GM19372 (cell line): ENCODE results near the gene DKK3.

Experiments
- ATAC-seq: cut with Tn5 transposase; IDR thresholded peaks from one replicate; pipeline ENCODE4 v1.9.1; 2021; ENCODE audit warnings: mild to moderate bottlenecking, low read depth, moderate library complexity; ENCODE audit not compliant: unreplicated experiment

Gene DKK3

DNA sequence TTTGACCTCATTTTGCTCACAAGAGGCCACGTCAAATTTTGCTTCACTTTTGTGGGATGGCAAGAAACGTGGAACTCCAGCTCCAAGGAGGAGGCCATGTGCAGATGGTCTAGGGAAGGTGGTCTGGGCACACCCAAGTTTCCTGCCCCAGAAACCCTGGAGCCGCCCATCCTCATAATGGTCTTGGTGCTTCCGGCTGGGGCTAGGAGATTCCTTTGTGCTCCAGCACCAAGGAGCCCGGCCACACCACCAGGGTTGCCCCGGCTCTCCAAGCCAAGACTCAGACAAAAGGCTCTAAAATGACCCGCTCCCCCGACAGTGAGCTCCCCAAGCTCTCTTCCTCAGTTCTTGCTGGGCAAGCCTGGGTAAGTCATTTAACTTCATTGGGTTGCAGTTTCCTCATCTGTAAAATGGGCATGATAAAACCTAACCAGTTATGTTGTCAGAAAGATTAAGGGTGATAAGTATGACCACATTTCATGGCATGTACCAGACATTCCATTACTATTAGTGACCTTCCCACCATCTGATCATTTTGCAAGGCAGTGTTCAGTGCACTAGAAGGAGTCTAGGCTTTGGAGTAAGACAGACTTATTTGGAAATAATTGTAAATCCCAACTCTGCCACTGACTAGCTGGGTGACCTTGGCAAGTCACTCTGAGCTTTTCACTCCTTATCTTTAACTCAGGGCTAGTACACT lies 23.3 kb downstream of the DKK3 start:
- no peak for ATAC-seq

- ATAC-seq: no peak
Observed at GRCh38 chr11:11984563-11984962, 23.9 kb downstream of the DKK3 start.

DNA sequence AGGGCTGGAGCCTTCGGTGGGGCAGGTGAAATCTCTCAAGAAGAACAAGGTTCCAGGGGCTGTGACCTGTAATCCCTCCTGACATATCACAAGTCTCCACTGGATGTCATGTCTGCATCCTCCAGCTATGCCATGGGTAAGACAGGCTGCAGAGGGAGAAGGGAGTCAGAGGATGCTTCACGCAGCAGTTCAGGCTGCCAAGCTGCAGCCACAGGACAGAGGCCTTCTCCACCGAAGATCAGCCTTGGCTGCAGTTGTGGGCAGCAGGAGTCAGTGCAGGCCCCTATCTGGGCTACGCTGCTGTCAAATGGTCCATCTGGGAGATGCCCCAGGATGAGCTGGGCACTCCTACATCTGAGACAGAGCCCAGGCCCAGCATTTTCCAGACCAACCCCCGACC lies 25.0 kb downstream of the DKK3 start:
- no peak for ATAC-seq

GRCh38 chr11:11982975-11983374 lies 25.5 kb downstream of the DKK3 start:
- no peak for ATAC-seq

DNA sequence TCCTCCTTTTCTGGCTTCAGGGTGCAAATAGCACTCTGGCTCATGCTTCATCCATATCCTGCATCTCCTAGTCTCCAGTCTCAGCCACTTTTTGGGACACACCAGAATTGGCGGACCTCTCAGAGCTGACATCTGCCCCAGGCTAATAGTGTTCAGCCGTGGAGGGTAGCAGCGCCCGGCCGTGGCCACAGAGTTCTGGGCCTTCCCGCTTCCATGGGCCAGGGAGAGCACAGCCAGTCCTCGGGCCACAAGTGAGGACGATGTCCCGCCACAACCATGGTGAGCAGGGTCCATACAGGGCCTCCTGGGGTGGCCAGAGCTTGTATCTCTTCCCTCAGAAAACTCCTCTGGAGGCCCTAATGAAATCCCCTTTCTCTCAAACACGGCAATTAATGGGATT lies 26.0 kb downstream of the DKK3 start:
- no peak for ATAC-seq

DNA sequence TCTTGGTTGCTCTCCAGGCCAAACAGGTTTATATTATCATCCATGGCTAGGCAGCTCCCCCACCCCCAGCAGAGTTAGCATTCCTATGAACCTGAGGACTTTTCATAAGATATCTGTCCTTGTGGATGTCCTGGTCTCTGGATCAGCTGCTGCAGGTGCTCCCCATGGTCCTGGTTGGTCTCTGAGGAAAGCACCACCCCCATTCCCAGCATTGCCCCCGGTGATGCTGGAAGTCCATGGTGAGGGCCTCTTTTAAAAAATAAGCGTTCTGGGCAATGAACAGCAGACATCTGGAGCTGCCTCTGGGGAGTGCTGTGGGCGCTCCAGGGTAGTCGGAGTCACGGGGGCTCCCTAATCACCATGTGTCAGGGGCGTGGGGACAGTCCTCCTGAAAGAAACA lies 26.6 kb downstream of the DKK3 start:
- ATAC-seq: no peak

DNA sequence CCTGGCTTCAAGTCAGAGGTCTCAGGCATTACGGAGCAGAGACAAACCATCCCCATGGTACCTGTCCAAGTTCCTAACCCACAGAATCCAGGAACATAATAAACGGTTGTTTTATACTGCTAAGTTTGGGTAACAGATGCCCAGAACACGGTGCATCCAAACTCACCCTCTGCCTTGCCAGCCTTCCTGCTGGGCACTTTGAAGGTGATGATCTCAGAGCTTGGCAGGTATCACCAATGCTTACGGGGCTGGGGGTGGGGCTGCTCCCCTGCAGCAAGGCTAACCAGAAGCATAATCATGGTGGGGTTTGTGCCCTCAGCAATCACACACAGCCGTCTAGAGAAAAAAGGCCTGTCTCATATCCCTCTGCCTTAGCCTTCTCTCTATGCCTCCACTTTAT lies 27.1 kb downstream of the DKK3 start:
- no peak for ATAC-seq

DNA sequence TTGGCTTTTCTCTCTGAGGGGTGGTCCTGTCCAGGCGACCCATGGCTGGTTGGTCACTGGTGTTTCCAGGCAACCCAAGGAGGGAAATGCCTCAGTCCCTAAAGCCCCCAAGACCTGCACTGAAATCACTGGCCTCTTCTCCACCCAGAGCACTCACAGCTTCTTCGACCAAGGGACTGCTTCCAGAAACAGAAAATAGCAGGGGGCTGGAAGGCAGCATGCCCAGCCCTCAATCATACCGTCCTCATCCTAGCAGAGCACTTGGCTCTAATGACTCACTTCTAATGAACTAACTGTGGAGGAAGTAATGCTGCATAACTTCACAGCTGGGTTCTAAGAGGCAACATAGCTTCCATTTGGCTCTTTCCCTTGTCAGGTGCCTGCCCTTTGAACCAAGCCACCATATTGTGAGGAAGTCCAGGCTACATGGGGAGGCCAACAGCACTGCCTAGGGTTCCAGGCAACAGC lies 27.6 kb downstream of the DKK3 start:
- no peak for ATAC-seq

DNA sequence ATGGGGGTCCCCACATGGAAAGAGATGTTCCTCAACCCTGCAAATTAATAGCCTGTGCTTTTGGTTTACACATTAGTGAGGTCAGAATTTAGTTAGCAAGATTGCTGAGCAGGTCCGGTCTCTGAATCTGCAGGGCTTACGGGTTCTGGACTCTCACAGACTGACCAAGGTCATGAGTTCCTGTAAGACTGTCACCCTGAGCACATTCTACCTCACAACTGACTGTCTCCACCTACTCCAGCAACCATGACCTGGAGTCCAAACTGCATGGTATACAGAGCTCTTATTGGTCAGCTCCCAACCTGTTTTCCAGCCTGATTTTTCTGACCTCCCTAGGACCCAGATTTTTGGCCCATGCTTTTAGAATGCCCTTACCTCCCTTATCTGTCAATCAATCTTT lies 28.2 kb downstream of the DKK3 start:
- no peak for ATAC-seq

GRCh38 chr11:11979488-11980117 lies 28.8 kb downstream of the DKK3 start:
- no peak for ATAC-seq

- no peak for ATAC-seq
Observed at GRCh38 chr11:11978792-11979487, 29.5 kb downstream of the DKK3 start.

- ATAC-seq: no peak
Observed at GRCh38 chr11:11978098-11978637, 30.3 kb downstream of the DKK3 start.

GRCh38 chr11:11977206-11977938 lies 31.1 kb downstream of the DKK3 start:
- no peak for ATAC-seq

GRCh38 chr11:11976481-11977127 lies 31.8 kb downstream of the DKK3 start:
- no peak for ATAC-seq

- ATAC-seq: no peak
Observed at GRCh38 chr11:11975201-11976092, 33.0 kb downstream of the DKK3 start.

DNA sequence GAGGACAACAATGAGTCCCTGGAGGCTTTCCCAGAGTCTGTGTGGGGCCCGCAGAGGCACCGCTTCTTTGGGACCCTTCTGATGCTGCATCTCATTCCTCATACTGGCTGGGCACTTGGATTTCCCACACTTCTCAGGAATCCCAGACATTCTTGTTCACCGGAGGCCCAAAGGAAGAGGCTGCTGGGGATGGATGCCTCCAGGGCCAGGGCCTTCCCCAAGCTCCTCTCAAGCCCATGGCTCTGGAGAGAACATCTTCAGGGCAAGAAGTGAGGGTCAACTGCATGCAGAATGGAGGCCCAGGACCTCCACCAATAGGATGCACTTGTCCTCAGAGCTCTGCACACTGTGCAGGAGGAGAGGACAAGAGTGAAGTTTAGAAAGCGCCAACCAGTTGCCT lies 34.6 kb downstream of the DKK3 start:
- ATAC-seq: no peak

DNA sequence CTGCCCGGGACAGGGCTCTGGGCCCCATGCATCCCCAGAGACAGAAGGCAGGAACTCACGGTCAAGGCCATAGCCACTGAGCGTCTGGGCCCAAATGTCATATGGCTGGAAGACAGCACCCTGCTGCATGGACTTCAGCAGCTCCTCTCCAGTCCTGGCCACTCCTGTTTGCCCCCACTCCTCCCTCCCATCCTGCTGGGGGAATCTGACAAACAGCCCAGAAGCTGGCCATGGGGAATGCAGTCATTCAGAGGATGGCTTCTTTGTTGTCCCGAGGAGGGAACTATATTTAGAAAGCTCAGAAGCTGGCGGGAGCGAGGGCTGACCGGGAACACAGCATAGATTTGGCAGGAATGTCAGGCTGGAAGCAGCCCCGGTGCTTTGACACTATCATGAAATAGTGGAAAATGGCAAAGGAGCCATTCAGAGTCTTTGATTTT lies 35.0 kb downstream of the DKK3 start:
- ATAC-seq: no peak

GRCh38 chr11:11972730-11973341 lies 35.6 kb downstream of the DKK3 start:
- ATAC-seq: no peak
